Endothelial cell of umbilical vein (primary cell): ENCODE data around the gene KLHL13. TPM values are rescaled to one million over a fixed set of nuclear protein-coding genes. Genes with fewer than 3 reads are reported as not detected.

Experiments
- BruUV-seq: library from RNA; stranded (reverse); fragments of 400-500 nt; replicated peaks from 2 replicates; lab custom pipeline; 2021; lab: Mats Ljungman, UMichigan
- CTCF ChIA-PET: fragments of 300-600, 350-600 bp; sonication (Branson Sonifier 250); formaldehyde crosslinking; loops from one replicate; lab custom pipeline; 2021; ENCODE audit warnings: antibody characterized with exemption, inconsistent platforms; lab: Charles Lee
- POLR2A ChIA-PET: fragments of 300-600, 350-600 bp; sonication (Branson Sonifier 250); formaldehyde crosslinking; loops from one replicate; lab custom pipeline; 2021; ENCODE audit warnings: antibody characterized with exemption, inconsistent platforms; lab: Charles Lee
- DNase-seq: peaks from one replicate; pipeline ENCODE4 v3.0.0-alpha.2; 2011; ENCODE audit warnings: low read depth, low spot score
- FAIRE-seq: peaks from 2 replicates; lab custom pipeline; 2011; peaks lifted over from hg19 to GRCh38; lab: Jason Lieb, UNC
- H2AFZ ChIP-seq: 2 replicates; pipeline ENCODE4 v1.6.0; 2012; ENCODE audit warnings: low read depth, low read length, control low read depth, inconsistent platforms
- H3K27ac ChIP-seq: 2 replicates; pipeline ENCODE4 v1.5.1; 2011; ENCODE audit warnings: low read depth, mild to moderate bottlenecking, control low read depth, low read length, moderate library complexity; ENCODE audit not compliant: insufficient read depth
- H3K27me3 ChIP-seq, 2 experiments: 2 replicates each; pipeline versions ENCODE4 v1.6.0 to v1.6.1; 2011; ENCODE audit warnings: low read length in 2 of 2, mixed read lengths in 1 of 2; ENCODE audit not compliant: control insufficient read depth in 2 of 2, insufficient read depth in 2 of 2
- H3K36me3 ChIP-seq, 2 experiments: 2 replicates in 1 of 2; 3 replicates in 1 of 2; pipeline ENCODE4 v1.5.1; 2011; ENCODE audit warnings: low read length in 2 of 2, mild to moderate bottlenecking in 1 of 2, moderate library complexity in 1 of 2; ENCODE audit not compliant: control insufficient read depth in 2 of 2, insufficient read depth in 2 of 2; ENCODE audit errors: extremely low read depth in 1 of 2
- H3K4me1 ChIP-seq: 3 replicates; pipeline ENCODE4 v1.5.1; 2011; ENCODE audit warnings: mild to moderate bottlenecking, low read length; ENCODE audit not compliant: control insufficient read depth, insufficient read depth; ENCODE audit errors: extremely low read depth
- H3K4me2 ChIP-seq: 2 replicates; pipeline ENCODE4 v1.6.1; 2011; ENCODE audit warnings: low read length, control low read depth, mixed read lengths; ENCODE audit not compliant: insufficient read depth
- H3K4me3 ChIP-seq, 3 experiments: fragments of 200-600 bp in 1 of 3; sonication (generic), shearing (Covaris generic) in 1 of 3; replicated peaks in 1 of 3; 2 replicates each; pipeline ENCODE4 v1.5.1; 2011 to 2016; ENCODE audit warnings: control low read depth in 3 of 3, low read length in 3 of 3, mild to moderate bottlenecking in 2 of 3, inconsistent platforms in 1 of 3, low read depth in 1 of 3, moderate library complexity in 1 of 3; ENCODE audit not compliant: insufficient read depth in 1 of 3
- H3K79me2 ChIP-seq: 2 replicates; pipeline ENCODE4 v1.6.0; 2012; ENCODE audit warnings: low read length, inconsistent platforms; ENCODE audit not compliant: control insufficient read depth, insufficient read depth
- H3K9ac ChIP-seq: replicated peaks from 2 replicates; pipeline ENCODE3; 2011; ENCODE audit warnings: low read length, control low read depth; ENCODE audit not compliant: insufficient read depth; ENCODE audit errors: extremely low read depth
- H3K9me1 ChIP-seq: replicated peaks from 3 replicates; pipeline ENCODE4 v1.6.0; 2011; ENCODE audit warnings: mild to moderate bottlenecking, low read length; ENCODE audit not compliant: control insufficient read depth, insufficient read depth; ENCODE audit errors: extremely low read depth
- H3K9me3 ChIP-seq: replicated peaks from 2 replicates; pipeline ENCODE4 v1.5.1; 2012; ENCODE audit warnings: low read length, inconsistent platforms; ENCODE audit not compliant: control insufficient read depth, insufficient read depth
- H4K20me1 ChIP-seq: replicated peaks from 2 replicates; pipeline ENCODE3; 2011; ENCODE audit warnings: mild to moderate bottlenecking, low read length; ENCODE audit not compliant: control insufficient read depth, insufficient read depth; ENCODE audit errors: extremely low read depth
- EZH2 ChIP-seq: IDR thresholded peaks from 2 replicates; pipeline ENCODE4 v1.6.1; 2012; ENCODE audit warnings: borderline replicate concordance, low read depth, mild to moderate bottlenecking, moderate library complexity, low read length, inconsistent platforms; ENCODE audit not compliant: severe bottlenecking
- FOS ChIP-seq: IDR thresholded peaks from 2 replicates; pipeline ENCODE4 v1.6.1; 2011; ENCODE audit warnings: mild to moderate bottlenecking, low read length, moderate library complexity, borderline replicate concordance; ENCODE audit not compliant: insufficient read depth
- GATA2 ChIP-seq: IDR thresholded peaks from 2 replicates; pipeline ENCODE4 v1.7.0; 2011; ENCODE audit warnings: low read depth, mild to moderate bottlenecking, moderate library complexity, mixed read lengths, low read length; ENCODE audit not compliant: insufficient read length, insufficient read depth
- JUN ChIP-seq: IDR thresholded peaks from 2 replicates; pipeline ENCODE4 v1.6.1; 2011; ENCODE audit warnings: borderline replicate concordance, low read depth; ENCODE audit not compliant: insufficient read length, insufficient read depth
- MYC ChIP-seq: IDR thresholded peaks from one replicate; pipeline ENCODE4 v1.6.1; 2011; ENCODE audit warnings: mild to moderate bottlenecking, low read depth, low read length
- POLR2A ChIP-seq: IDR thresholded peaks from 2 replicates; pipeline ENCODE4 v1.6.1; 2012; ENCODE audit warnings: low read depth, mild to moderate bottlenecking, control low read depth, low read length
- POLR2AphosphoS5 ChIP-seq: IDR thresholded peaks from 2 replicates; pipeline ENCODE4 v1.6.1; 2012; ENCODE audit warnings: low read depth, mild to moderate bottlenecking, control low read depth, low read length, moderate library complexity; ENCODE audit not compliant: insufficient read depth
- dilution Hi-C: fragments of 300-500 bp; cut with MboI; formaldehyde crosslinking; loops from one replicate; pipeline ENCODE4 v1.15.0; 2019; ENCODE audit warnings: low sequenced_read_pairs; ENCODE audit not compliant: extremely low pct_ligation_motif_present
- intact Hi-C: fragments of 100-400 bp; cut with micrococcal nuclease; formaldehyde crosslinking; loops from one replicate; pipeline ENCODE4 v1.10.0; 2022
- polyA plus RNA-seq, 4 experiments: library from polyadenylated mRNA; depleted of rRNA in 3 of 4; stranded (reverse) in 3 of 4; unstranded in 1 of 4; fragments of >200 nt; gene quantifications; 2 replicates each; pipeline versions ENCODE4 v1.2.1 to v1.2.3, GENCODE V29; 2011 to 2012; ENCODE audit warnings: missing spikeins in 1 of 4
- total RNA-seq: library from RNA; stranded (reverse); gene quantifications from 2 replicates; pipeline ENCODE4 v1.2.3, GENCODE V29; 2021
- TF ChIP-seq, protein P1 (sequence below): IDR thresholded peaks from 2 replicates; pipeline ENCODE4 v1.6.1; 2011; ENCODE audit not compliant: insufficient read depth, insufficient read length
- TF ChIP-seq, protein P2 (sequence below), 2 donors: IDR thresholded peaks; 1 replicate in 1 of 2; 2 replicates in 1 of 2; pipeline ENCODE4 v1.5.1; 2011; ENCODE audit warnings: low read length in 2 of 2, mild to moderate bottlenecking in 2 of 2, moderate library complexity in 2 of 2, control low read depth in 1 of 2, inconsistent platforms in 1 of 2, low read depth in 1 of 2; ENCODE audit not compliant: insufficient read depth in 1 of 2; ENCODE audit errors: extremely low read depth in 1 of 2

The KLHL13 gene
- total and polyA plus RNA-seq, 2 donors (not counting 3 experiments of a cell fraction or from before 2014, with no cell fraction given): 15.3 to 18.2 TPM

DNA sequence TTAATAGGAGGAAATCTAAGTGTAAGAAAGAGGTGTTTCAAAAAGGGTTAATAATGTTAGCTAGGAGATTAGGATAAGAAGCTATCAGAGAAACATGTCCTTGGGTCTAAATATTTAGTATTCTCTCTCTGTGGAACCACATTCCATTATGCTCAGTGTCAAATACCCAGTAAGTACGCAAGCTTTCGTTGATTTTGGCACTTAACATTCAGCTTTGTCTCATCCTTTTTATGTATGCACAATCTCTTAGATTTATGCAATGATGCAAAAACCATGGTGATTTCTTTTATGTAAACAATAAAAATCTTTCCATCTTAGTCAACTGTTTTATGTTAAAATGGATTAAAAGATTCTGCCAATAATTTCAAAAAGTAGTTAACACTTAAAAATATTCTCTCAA, 129.2 kb downstream of the KLHL13 start:
- FAIRE-seq: no peak
- TF ChIP-seq POLR2A (no peak), FOS (no peak), POLR2AphosphoS5 (no peak), MYC (no peak), GATA2 (no peak), EZH2 (no peak)
- TF ChIP-seq, protein P1, sequence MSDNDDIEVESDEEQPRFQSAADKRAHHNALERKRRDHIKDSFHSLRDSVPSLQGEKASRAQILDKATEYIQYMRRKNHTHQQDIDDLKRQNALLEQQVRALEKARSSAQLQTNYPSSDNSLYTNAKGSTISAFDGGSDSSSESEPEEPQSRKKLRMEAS: no peak
- Histone ChIP-seq H3K4me3 (no peak overlapping the region), H3K9ac (no peak overlapping the region), H4K20me1 (no peaks in the 10 kb centered on the region), H3K9me1 (no peaks in the 10 kb centered on the region), H2AFZ (no peak overlapping the region), H3K4me2 (no peak overlapping the region), H3K27me3 (no peaks in the 10 kb centered on the region), H3K36me3 (no peaks in the 10 kb centered on the region), H3K9me3 (no peaks in the 10 kb centered on the region), H3K79me2 (no peaks in the 10 kb centered on the region), H3K27ac (no peak overlapping the region), H3K4me1 (no peaks in the 10 kb centered on the region)
- no peak for DNase-seq
- ChIA-PET CTCF (interaction anchor here (1.1 to 1.2 kb wide), 2 partner anchors 14 to 53 kb away, joined by 3 read pairs; no protein-coding TSS in a partner anchor), POLR2A (no interaction called here)
- no TSS peak for BruUV-seq
- dilution Hi-C loops (no loop called here), intact Hi-C loops (no loop called here)

DNA sequence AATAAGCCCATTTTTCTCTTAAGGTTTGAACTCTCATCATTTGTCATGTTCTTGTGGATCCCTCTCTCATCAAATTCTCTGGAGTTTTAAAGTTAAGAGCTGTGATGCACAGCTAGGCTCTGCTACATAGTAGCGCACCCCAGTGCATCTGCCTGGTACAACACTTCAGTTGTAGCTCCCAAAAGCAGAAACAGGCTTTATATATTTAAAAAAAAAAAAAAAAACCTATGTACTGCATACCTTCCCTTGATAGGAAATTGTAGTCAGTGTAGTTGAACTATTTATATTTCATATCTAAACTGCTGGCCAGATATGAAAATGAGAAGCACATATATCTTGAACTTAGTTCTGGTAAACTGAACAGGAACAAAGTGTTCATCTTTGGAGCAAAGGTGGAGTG, 131.4 kb downstream of the KLHL13 start:
- Histone ChIP-seq H3K4me3 (no peak overlapping the region), H3K36me3 (no peaks in the 10 kb centered on the region), H4K20me1 (no peaks in the 10 kb centered on the region), H3K79me2 (no peaks in the 10 kb centered on the region), H2AFZ (no peak overlapping the region), H3K9me1 (no peaks in the 10 kb centered on the region), H3K27me3 (no peaks in the 10 kb centered on the region), H3K27ac (no peak overlapping the region), H3K9me3 (no peaks in the 10 kb centered on the region), H3K9ac (no peak overlapping the region), H3K4me2 (no peak overlapping the region), H3K4me1 (no peaks in the 10 kb centered on the region)
- TF ChIP-seq POLR2AphosphoS5: no peak
- TF ChIP-seq JUN: no peak
- TF ChIP-seq POLR2A: no peak
- no peak for TF ChIP-seq GATA2
- TF ChIP-seq, protein P1: no peak
- TF ChIP-seq, protein P2, sequence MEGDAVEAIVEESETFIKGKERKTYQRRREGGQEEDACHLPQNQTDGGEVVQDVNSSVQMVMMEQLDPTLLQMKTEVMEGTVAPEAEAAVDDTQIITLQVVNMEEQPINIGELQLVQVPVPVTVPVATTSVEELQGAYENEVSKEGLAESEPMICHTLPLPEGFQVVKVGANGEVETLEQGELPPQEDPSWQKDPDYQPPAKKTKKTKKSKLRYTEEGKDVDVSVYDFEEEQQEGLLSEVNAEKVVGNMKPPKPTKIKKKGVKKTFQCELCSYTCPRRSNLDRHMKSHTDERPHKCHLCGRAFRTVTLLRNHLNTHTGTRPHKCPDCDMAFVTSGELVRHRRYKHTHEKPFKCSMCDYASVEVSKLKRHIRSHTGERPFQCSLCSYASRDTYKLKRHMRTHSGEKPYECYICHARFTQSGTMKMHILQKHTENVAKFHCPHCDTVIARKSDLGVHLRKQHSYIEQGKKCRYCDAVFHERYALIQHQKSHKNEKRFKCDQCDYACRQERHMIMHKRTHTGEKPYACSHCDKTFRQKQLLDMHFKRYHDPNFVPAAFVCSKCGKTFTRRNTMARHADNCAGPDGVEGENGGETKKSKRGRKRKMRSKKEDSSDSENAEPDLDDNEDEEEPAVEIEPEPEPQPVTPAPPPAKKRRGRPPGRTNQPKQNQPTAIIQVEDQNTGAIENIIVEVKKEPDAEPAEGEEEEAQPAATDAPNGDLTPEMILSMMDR (IDR thresholded peaks at IDR 0.05; ENCODE audit: extremely low read depth in 1 of 2, insufficient read depth in 1 of 2, low read depth in 1 of 2, low read length in 2 of 2): no peak
- TF ChIP-seq EZH2: no peak
- TF ChIP-seq FOS: no peak
- TF ChIP-seq MYC: no peak
- FAIRE-seq: no peak
- no peak for DNase-seq
- ChIA-PET CTCF (interaction anchor here (1.0 to 2.3 kb wide), 8 partner anchors 11 to 1781 kb away, joined by 3 to 12 read pairs (median 3); partner anchors contain the start of gene KLHL13), POLR2A (no interaction called here)
- dilution Hi-C loops: no loop called here
- BruUV-seq: no TSS peak
- intact Hi-C loops: no loop called here
